ENCODE results near the gene LPGAT1. TPM values are rescaled to one million over a fixed set of nuclear protein-coding genes. Genes with fewer than 3 reads are reported as not detected.

The LPGAT1 gene
- polyA plus RNA-seq, 10 donors = 13.2 to 22.1 (median 17.7) TPM

- no peak for DNase-seq
Measured at GRCh38 chr1:211775170-211775569, 55.4 kb downstream of the LPGAT1 start.

- DNase-seq = no peak
Measured at GRCh38 chr1:211764701-211765100, 65.9 kb downstream of the LPGAT1 start.

GRCh38 chr1:211762206-211762605 is 68.4 kb downstream of the LPGAT1 start:
- no peak for DNase-seq

GRCh38 chr1:211761400-211761799 is 69.2 kb downstream of the LPGAT1 start:
- DNase-seq = no peak

- DNase-seq = no peak
Measured at GRCh38 chr1:211756471-211757020, 74.0 kb downstream of the LPGAT1 start.

GRCh38 chr1:211753649-211754251 is 76.8 kb downstream of the LPGAT1 start:
- DNase-seq = no peak

- no peak for DNase-seq
Measured at GRCh38 chr1:211752951-211753486, 77.5 kb downstream of the LPGAT1 start.

- no peak for DNase-seq
Measured at GRCh38 chr1:211752317-211752716, 78.2 kb downstream of the LPGAT1 start.

- no peak for DNase-seq
Measured at GRCh38 chr1:211751438-211751837, 79.1 kb downstream of the LPGAT1 start.

GRCh38 chr1:211750599-211750998 is 80.0 kb downstream of the LPGAT1 start:
- DNase-seq = no peak

- DNase-seq = no peak
Measured at GRCh38 chr1:211749251-211749650, 81.3 kb downstream of the LPGAT1 start.

- no peak for DNase-seq
Measured at GRCh38 chr1:211748810-211749209, 81.8 kb downstream of the LPGAT1 start.

- no peak for DNase-seq
Measured at GRCh38 chr1:211742889-211743529, 87.6 kb downstream of the LPGAT1 start.

GRCh38 chr1:211742272-211742671 is 88.3 kb downstream of the LPGAT1 start:
- no peak for DNase-seq

- DNase-seq = no peak
Measured at GRCh38 chr1:211741788-211742187, 88.8 kb downstream of the LPGAT1 start.

GRCh38 chr1:211741116-211741515 is 89.4 kb downstream of the LPGAT1 start:
- DNase-seq = no peak

- no peak for DNase-seq
Measured at GRCh38 chr1:211739671-211740411, 90.7 kb downstream of the LPGAT1 start.

GRCh38 chr1:211738691-211739301 is 91.8 kb downstream of the LPGAT1 start:
- no peak for DNase-seq

- no peak for DNase-seq
Measured at GRCh38 chr1:211738096-211738690, 92.4 kb downstream of the LPGAT1 start.

GRCh38 chr1:211737115-211738035 is 93.2 kb downstream of the LPGAT1 start:
- DNase-seq = no peak

Data from muscle of back (tissue), 11 donors.